Measurements from ENCODE around the gene USP10. TPM values are rescaled to one million over a fixed set of nuclear protein-coding genes. Genes with fewer than 3 reads are reported as not detected.

Gene USP10
- polyA plus RNA-seq, 3 donors from 2014 or later = 33.8 to 60.6 (median 58.7) TPM

- Mint-ChIP-seq H3K27me3 (ENCODE audit: low read depth in 3 of 3) (peaks cover 0 to 3% (median 0%) of the 10 kb centered on the region in 3 donors), H3K4me1 (peaks cover 18 to 38% of the 10 kb centered on the region in 2 donors), H3K9me3 (peaks cover 0 to 1% (median 0%) of the 10 kb centered on the region in 6 donors), H3K4me3 (no peak overlapping the region), H3K27ac (peak overlapping the region in 2 of 6 donors; percentile 26 to 73), H3K36me3 (peaks cover 4 to 39% (median 18%) of the 10 kb centered on the region in 3 donors)
- DNase-seq = no peak
These were observed 61.9 kb downstream of the USP10 start for GRCh38 chr16:84761448-84762368.

GRCh38 chr16:84763164-84763563, 63.4 kb downstream of the USP10 start:
- H3K9me3 Mint-ChIP-seq = peaks cover 0 to 1% (median 0%) of the 10 kb centered on the region in 6 donors
- H3K4me1 Mint-ChIP-seq = peaks cover 15 to 36% of the 10 kb centered on the region in 2 donors
- DNase-seq = no peak
- H3K27me3 Mint-ChIP-seq (ENCODE audit: low read depth in 3 of 3) = peaks cover 0 to 2% (median 0%) of the 10 kb centered on the region in 3 donors
- no peak overlapping the region for H3K4me3 Mint-ChIP-seq
- no peak overlapping the region for H3K27ac Mint-ChIP-seq
- H3K36me3 Mint-ChIP-seq = peaks cover 4 to 50% (median 26%) of the 10 kb centered on the region in 3 donors

DNA sequence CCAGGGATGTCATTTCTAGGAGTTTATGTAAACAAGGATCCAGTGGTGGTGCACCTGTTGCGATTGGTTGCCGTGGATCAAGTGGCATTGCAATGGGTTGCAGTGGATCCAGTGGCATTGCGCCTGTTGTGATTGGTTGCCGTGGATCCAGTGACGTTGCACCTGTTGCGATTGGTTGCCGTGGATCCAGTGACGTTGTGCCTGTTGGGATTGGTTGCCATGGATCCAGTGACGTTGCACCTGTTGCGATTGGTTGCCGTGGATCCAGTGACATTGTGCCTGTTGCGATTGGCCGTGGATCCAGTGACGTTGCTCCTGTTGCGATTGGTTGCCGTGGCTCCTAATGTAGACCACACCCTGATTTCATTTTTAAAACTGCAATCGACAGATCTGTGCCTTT, 63.8 kb downstream of the USP10 start:
- H3K9me3 Mint-ChIP-seq = peaks cover 0 to 1% (median 0%) of the 10 kb centered on the region in 6 donors
- H3K4me1 Mint-ChIP-seq = peaks cover 10 to 36% of the 10 kb centered on the region in 2 donors

GRCh38 chr16:84764970-84765369, 65.2 kb downstream of the USP10 start:
- Mint-ChIP-seq H3K9me3 (peaks cover 0 to 1% (median 0%) of the 10 kb centered on the region in 6 donors), H3K27ac (peak overlapping the region in 1 of 6 donors; percentile 10), H3K4me1 (peaks cover 1 to 24% of the 10 kb centered on the region in 2 donors), H3K27me3 (ENCODE audit: low read depth in 3 of 3) (peaks cover 0 to 2% (median 0%) of the 10 kb centered on the region in 3 donors), H3K4me3 (no peak overlapping the region), H3K36me3 (peaks cover 21 to 68% (median 40%) of the 10 kb centered on the region in 3 donors)
- DNase-seq = no peak

More for the DNA sequence above, 63.8 kb downstream of the USP10 start:
- no peak overlapping the region for H3K4me3 Mint-ChIP-seq
- peaks cover 7 to 55% (median 29%) of the 10 kb centered on the region in 3 donors for H3K36me3 Mint-ChIP-seq
- DNase-seq = no peak
- H3K27ac Mint-ChIP-seq = no peak overlapping the region
- peaks cover 0 to 2% (median 0%) of the 10 kb centered on the region in 3 donors for H3K27me3 Mint-ChIP-seq (ENCODE audit: low read depth in 3 of 3)

DNA sequence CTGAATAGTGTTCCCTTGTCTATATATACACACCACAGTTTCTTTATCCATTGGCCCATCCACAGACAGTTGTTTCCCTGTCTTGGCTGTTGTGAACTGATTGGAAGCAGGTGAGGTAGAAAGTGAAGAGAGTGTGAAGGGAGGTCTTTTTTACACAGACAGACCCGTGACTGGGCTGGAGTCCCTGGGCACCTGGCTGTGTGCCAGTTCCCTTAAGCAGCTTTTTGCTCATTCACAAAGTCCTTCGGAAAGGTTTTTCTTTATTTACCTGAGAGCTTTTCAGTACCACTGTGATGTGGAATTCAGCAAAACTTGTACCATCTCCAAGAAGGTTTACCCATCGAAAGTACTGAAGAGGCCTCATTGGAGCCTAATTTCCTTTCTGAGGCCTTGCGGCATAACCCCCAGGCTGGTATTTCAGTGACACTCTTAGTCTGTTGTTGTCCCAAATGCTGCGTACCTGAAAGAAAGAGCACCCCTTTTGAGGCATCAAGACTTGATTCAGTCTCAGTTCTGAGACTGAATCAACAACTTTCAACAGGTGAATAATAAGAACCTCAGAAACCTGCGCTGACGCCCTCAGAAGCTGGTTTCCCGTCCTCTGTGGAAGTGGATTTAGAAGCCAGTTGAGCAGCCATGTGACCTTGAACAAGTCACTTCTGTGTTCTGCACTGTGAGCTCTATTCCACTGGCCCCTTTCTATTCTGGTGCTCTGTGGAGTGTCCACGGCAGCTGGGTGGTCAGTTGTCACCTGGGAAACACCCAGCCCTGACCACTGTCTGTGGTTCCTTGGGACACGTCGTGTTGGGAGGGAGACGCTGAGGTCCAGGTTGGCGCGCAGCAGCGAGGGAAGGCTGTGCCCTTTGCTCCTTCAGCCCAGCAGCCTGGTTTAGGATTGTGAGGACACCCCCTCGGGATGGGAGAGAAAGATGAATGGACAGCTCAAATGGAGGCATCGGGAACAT, 66.1 kb downstream of the USP10 start:
- Mint-ChIP-seq H3K27me3 (ENCODE audit: low read depth in 3 of 3) (peaks cover 0 to 2% (median 0%) of the 10 kb centered on the region in 3 donors), H3K4me3 (no peak overlapping the region), H3K4me1 (peaks cover 1 to 18% of the 10 kb centered on the region in 2 donors), H3K9me3 (peaks cover 0 to 1% (median 0%) of the 10 kb centered on the region in 6 donors), H3K36me3 (peaks cover 23 to 69% (median 38%) of the 10 kb centered on the region in 3 donors), H3K27ac (no peak overlapping the region)
- DNase-seq = no peak

DNA sequence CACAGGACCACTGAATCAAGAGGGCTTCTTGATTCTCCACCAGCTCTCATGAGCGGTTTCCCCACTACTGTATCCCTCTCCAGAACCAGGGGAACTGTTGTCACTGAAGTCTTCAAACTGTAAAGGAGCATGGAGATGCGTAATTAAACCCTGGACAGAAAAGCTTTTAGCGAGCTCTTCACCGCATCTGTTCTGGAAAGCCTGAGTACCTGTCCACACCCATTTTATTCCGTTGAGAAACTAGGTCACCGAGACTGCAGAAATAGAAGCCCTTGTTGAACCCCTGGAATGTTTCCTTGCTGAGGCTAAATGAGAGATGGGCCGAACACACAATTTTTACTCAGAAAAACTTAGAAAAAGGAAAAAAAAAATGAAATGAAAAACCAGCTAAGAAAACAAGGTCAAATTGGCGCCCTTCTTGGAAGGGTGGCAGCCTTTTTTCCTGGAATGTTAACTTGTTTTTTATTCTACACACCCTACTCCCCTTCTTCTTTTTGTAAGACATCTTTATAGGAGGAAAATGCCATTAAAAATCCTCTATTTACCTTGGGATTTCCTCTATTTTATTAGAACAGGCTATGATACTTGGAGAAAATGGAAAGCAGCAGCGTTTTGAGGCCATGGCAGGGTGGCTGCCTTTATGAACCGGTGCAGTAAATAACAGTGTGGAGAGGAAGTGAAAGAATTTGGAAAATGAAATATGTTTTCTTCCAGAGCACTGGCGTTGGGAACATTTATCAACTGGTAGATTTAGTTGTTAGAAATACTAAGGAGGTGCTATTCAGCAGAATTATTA, 67.4 kb downstream of the USP10 start:
- H3K4me1 Mint-ChIP-seq = peaks cover 1 to 18% of the 10 kb centered on the region in 2 donors
- peaks cover 0 to 2% (median 0%) of the 10 kb centered on the region in 3 donors for H3K27me3 Mint-ChIP-seq (ENCODE audit: low read depth in 3 of 3)
- H3K36me3 Mint-ChIP-seq = peaks cover 23 to 66% (median 38%) of the 10 kb centered on the region in 3 donors
- H3K4me3 Mint-ChIP-seq = no peak overlapping the region
- peaks cover 0 to 1% (median 0%) of the 10 kb centered on the region in 6 donors for H3K9me3 Mint-ChIP-seq
- H3K27ac Mint-ChIP-seq = peak overlapping the region in 2 of 6 donors; percentile 9 to 50
- DNase-seq = no peak

DNA sequence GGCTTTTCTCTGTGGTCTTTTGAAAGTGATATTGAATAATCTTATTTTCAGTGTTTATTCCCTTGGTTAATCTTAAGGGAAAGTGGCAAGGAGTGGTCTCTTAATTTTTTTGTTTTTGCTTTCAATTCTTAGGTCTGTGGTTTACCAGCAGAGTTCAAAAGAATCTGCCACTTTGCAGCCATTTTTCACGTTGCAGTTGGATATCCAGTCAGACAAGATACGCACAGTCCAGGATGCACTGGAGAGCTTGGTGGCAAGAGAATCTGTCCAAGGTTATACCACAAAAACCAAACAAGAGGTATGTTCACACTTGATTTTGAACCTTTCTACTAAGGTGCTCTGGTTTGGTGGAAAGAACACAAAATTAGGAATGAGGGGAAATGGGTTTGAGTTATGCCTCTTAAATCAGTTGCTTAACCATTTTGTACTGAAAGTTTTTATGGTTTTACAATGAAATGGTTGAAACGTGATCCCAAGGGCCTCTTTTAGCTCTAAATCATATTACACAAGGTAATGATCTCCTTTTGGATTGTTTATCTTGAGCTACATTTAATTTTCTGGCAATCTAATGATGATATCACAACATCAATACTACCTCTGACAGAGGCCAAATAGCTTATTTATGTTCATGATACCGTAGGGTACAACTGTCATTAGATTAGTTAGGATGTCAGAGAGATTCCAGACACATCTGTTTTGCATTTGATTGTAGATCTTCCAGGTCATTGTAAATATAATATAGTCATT, 68.4 kb downstream of the USP10 start:
- no peak for DNase-seq
- no peak overlapping the region for H3K4me3 Mint-ChIP-seq
- peaks cover 23 to 66% (median 37%) of the 10 kb centered on the region in 3 donors for H3K36me3 Mint-ChIP-seq
- H3K9me3 Mint-ChIP-seq = peaks cover 0 to 1% (median 0%) of the 10 kb centered on the region in 6 donors
- no peaks in the 10 kb centered on the region for H3K27me3 Mint-ChIP-seq (ENCODE audit: low read depth in 3 of 3)
- H3K27ac Mint-ChIP-seq = no peak overlapping the region
- peaks cover 1 to 18% of the 10 kb centered on the region in 2 donors for H3K4me1 Mint-ChIP-seq

- Mint-ChIP-seq H3K9me3 (peaks cover 0 to 1% (median 0%) of the 10 kb centered on the region in 6 donors), H3K4me3 (no peak overlapping the region), H3K27me3 (ENCODE audit: low read depth in 3 of 3) (no peaks in the 10 kb centered on the region), H3K36me3 (peaks cover 23 to 65% (median 37%) of the 10 kb centered on the region in 3 donors), H3K27ac (peak overlapping the region in 1 of 6 donors; percentile 2), H3K4me1 (peaks cover 1 to 18% of the 10 kb centered on the region in 2 donors)
- DNase-seq = no peak
These were observed 69.0 kb downstream of the USP10 start for GRCh38 chr16:84768808-84769197.

GRCh38 chr16:84769416-84769815, 69.6 kb downstream of the USP10 start:
- peaks cover 23 to 59% (median 34%) of the 10 kb centered on the region in 3 donors for H3K36me3 Mint-ChIP-seq
- no peak overlapping the region for H3K4me3 Mint-ChIP-seq
- H3K4me1 Mint-ChIP-seq = peaks cover 1 to 18% of the 10 kb centered on the region in 2 donors
- no peaks in the 10 kb centered on the region for H3K27me3 Mint-ChIP-seq (ENCODE audit: low read depth in 3 of 3)
- no peak overlapping the region for H3K27ac Mint-ChIP-seq
- peaks cover 0 to 1% (median 0%) of the 10 kb centered on the region in 6 donors for H3K9me3 Mint-ChIP-seq
- DNase-seq = no peak

DNA sequence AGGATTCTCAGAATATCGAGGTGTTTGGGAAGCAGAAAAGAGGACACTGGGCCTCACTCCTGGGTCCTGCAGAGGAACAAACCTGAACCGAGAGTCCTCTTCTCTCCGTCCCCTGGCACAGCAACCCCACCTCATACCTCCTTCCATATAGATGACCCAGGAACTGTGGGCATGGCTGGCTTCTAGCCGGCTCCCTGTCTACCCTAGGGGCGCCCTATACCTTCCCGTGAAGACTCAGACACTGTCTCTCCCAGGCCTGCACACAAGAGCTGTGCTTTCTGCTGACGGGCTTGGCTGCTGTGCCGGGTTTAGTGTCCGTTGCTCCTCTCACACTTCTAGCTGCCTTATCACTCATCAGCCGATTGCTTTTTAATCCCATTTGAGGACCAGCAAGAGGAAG, 73.5 kb downstream of the USP10 start:
- Mint-ChIP-seq H3K9me3 (no peaks in the 10 kb centered on the region), H3K36me3 (peaks cover 19 to 44% (median 27%) of the 10 kb centered on the region in 3 donors), H3K27ac (no peak overlapping the region), H3K4me1 (peaks cover 0 to 4% of the 10 kb centered on the region in 2 donors), H3K4me3 (no peak overlapping the region), H3K27me3 (ENCODE audit: low read depth in 3 of 3) (peaks cover 0 to 7% (median 0%) of the 10 kb centered on the region in 3 donors)
- no peak for DNase-seq

GRCh38 chr16:84774810-84775209, 75.0 kb downstream of the USP10 start:
- H3K9me3 Mint-ChIP-seq = no peaks in the 10 kb centered on the region
- H3K36me3 Mint-ChIP-seq = peaks cover 12 to 44% (median 17%) of the 10 kb centered on the region in 3 donors
- no peak overlapping the region for H3K4me3 Mint-ChIP-seq
- peaks cover 0 to 7% (median 0%) of the 10 kb centered on the region in 3 donors for H3K27me3 Mint-ChIP-seq (ENCODE audit: low read depth in 3 of 3)
- no peaks in the 10 kb centered on the region for H3K4me1 Mint-ChIP-seq
- DNase-seq = no peak
- H3K27ac Mint-ChIP-seq = no peak overlapping the region

GRCh38 chr16:84775262-84775810, 75.5 kb downstream of the USP10 start:
- Mint-ChIP-seq H3K36me3 (peaks cover 13 to 44% (median 17%) of the 10 kb centered on the region in 3 donors), H3K9me3 (no peaks in the 10 kb centered on the region), H3K27me3 (ENCODE audit: low read depth in 3 of 3) (peaks cover 0 to 7% (median 0%) of the 10 kb centered on the region in 3 donors), H3K27ac (no peak overlapping the region), H3K4me3 (no peak overlapping the region), H3K4me1 (no peaks in the 10 kb centered on the region)
- no peak for DNase-seq

Measured in immature natural killer cell (primary cell).